Tibial artery (tissue), 4 donors: ENCODE measurements around the gene CNR2.
A peak's percentile ranks its signal among the peaks of the same experiment; 100 is the strongest.

ENCODE experiments used
- DNase-seq, 2 donors: peaks; one replicate each; pipeline ENCODE4 v3.0.0-alpha.2; 2019
- H3K27ac ChIP-seq, 2 donors: fragments of 200-600 bp; sonication (generic) in 1 of 2; 1 replicate in 1 of 2; 2 replicates in 1 of 2; pipeline ENCODE4 v1.5.1; 2018 to 2019; ENCODE audit warnings: mild to moderate bottlenecking in 1 of 2
- H3K27me3 ChIP-seq, 2 donors: fragments of 200-600 bp; sonication (generic) in 1 of 2; one replicate each; pipeline versions ENCODE4 v1.5.1 to v1.6.0; 2016 to 2019
- H3K36me3 ChIP-seq, 3 donors: fragments of 200-600 bp; sonication (generic) in 2 of 3; one replicate each; pipeline ENCODE4 v1.5.1; 2016 to 2019; ENCODE audit warnings: mild to moderate bottlenecking in 2 of 3
- H3K4me1 ChIP-seq, 4 donors: fragments of 200-600 bp; sonication (generic) in 2 of 4; 1 replicate in 3 of 4; 2 replicates in 1 of 4; pipeline ENCODE4 v1.5.1; 2016 to 2019
- H3K4me3 ChIP-seq, 2 donors: fragments of 200-600 bp; sonication (generic) in 1 of 2; 1 replicate in 1 of 2; 2 replicates in 1 of 2; pipeline ENCODE4 v1.5.1; 2018 to 2019; ENCODE audit warnings: mild to moderate bottlenecking in 2 of 2
- H3K9me3 ChIP-seq, 3 donors: fragments of 200-600 bp; sonication (generic) in 1 of 3; one replicate each; pipeline ENCODE4 v1.5.1; 2016 to 2019
- intact Hi-C: fragments of 100-400 bp; cut with DNase I; formaldehyde crosslinking; loops from one replicate; pipeline ENCODE4 v1.15.0; 2023; ENCODE audit warnings: low total_unique reads
- TF ChIP-seq, protein P1 (sequence below), 2 experiments: fragments of 200-600 bp in 1 of 2; fragments of 450-650 bp in 1 of 2; IDR thresholded peaks; one replicate each; pipeline ENCODE4 v1.5.1; 2017 to 2019; ENCODE audit warnings: antibody characterized with exemption in 2 of 2, mild to moderate bottlenecking in 1 of 2, moderate library complexity in 1 of 2

CNR2 gene

DNA sequence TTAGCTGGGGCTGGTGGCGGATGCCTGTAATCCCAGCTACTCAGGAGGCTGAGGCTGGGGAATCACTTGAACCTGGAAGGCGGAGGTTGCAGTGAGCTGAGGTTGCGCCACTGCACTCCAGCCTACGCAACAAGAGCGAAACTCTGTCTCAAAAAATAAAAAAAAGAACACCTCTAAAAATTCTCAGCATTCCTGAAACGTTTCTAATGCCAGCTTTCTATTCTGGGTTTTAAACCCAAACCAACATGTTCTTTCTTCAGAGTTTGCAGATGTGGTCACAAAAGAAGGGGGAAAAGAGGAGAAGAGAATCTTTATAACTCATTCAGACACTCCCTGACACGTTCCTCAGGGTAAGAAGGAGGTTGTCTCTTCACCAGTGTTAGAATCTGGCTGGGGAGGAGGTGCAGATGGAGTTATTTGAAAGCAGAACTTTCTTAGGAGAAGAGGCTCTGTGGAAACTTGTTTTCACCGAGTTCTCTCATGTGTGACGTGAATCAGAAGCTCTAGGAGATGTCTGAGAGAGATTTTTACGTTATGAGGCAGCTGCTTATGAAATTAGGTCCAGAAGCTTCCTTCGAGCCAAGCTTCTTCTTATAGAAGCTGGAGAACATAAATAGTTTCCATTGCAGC is 17.8 kb upstream of the CNR2 start:
- no peaks in the 10 kb centered on the region for H3K27me3 ChIP-seq
- no peaks in the 10 kb centered on the region for H3K9me3 ChIP-seq
- TF ChIP-seq, protein P1, sequence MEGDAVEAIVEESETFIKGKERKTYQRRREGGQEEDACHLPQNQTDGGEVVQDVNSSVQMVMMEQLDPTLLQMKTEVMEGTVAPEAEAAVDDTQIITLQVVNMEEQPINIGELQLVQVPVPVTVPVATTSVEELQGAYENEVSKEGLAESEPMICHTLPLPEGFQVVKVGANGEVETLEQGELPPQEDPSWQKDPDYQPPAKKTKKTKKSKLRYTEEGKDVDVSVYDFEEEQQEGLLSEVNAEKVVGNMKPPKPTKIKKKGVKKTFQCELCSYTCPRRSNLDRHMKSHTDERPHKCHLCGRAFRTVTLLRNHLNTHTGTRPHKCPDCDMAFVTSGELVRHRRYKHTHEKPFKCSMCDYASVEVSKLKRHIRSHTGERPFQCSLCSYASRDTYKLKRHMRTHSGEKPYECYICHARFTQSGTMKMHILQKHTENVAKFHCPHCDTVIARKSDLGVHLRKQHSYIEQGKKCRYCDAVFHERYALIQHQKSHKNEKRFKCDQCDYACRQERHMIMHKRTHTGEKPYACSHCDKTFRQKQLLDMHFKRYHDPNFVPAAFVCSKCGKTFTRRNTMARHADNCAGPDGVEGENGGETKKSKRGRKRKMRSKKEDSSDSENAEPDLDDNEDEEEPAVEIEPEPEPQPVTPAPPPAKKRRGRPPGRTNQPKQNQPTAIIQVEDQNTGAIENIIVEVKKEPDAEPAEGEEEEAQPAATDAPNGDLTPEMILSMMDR (IDR thresholded peaks at IDR 0.05) = no peak
- peak overlapping the region; percentile 67 to 82 for H3K27ac ChIP-seq
- H3K4me1 ChIP-seq = peaks cover 0 to 13% (median 4%) of the 10 kb centered on the region in 4 donors
- no peak for DNase-seq
- no peaks in the 10 kb centered on the region for H3K36me3 ChIP-seq
- H3K4me3 ChIP-seq = peak overlapping the region; percentile 26 to 39
- intact Hi-C loops = no loop called here

DNA sequence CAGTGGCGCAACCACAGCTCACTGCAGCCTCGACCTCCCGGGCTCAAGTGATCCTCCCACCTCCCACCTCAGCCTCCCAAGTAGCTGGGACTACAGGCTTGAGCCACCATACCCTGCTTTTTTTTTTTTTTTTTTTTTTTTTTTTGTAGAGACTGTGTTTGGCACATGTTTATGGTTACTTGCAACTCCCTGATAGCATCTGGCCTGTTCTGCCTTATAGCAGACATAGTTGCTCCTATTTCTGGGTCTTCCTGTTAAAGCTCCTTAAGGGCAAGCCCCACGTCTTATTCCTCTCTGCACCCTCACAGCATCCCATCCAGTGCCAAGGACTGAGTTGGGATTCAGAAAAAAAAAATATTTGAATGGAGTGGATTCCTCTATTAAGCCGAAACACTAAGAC is 17.1 kb upstream of the CNR2 start:
- Histone ChIP-seq H3K4me1 (peaks cover 0 to 13% (median 4%) of the 10 kb centered on the region in 4 donors), H3K9me3 (no peaks in the 10 kb centered on the region), H3K27me3 (no peaks in the 10 kb centered on the region), H3K4me3 (no peak overlapping the region), H3K27ac (peak overlapping the region; percentile 67 to 82), H3K36me3 (no peaks in the 10 kb centered on the region)
- TF ChIP-seq, protein P1 (IDR thresholded peaks at IDR 0.05) = no peak
- no peak for DNase-seq
- intact Hi-C loops = no loop called here

DNA sequence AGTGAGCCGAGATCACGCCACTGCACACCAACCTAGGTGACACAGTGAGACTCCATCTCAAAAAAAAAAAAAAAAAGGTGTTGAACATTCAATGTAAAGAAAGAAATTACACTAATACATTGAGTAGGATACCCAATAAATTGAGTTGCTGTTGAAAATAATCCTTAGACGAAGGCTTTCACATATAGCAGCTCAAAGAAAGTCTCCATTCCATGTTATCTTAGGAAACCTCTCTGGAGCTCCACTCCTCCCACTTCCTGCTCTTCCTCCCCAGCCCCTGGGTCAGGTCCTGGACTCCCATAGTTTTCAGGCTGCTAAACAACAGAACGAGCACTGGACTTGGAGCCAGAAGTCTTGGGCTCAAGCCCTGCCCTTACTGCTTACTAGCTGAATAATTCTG is 15.6 kb upstream of the CNR2 start:
- no peak overlapping the region for H3K27ac ChIP-seq

DNA sequence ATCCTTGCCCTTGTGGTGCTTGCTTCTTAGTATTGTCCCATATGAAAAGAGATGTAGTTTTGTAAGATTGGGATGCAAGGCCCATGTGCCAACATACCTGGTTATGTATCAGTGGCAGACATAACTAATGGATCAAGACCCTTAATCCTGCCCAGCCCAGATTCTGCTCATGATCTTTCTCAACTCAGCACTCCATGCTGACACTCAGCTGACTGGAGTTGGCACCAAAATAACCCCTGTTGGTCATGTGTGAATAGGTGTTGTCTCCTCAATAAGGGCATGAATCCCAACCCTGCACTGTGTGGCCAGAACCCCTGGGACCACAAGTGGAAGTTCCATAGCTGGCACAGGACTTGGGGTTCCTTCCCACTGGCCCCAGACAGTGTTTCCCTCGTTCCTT is 13.9 kb upstream of the CNR2 start:
- TF ChIP-seq, protein P1 (IDR thresholded peaks at IDR 0.05) = no peak
- Histone ChIP-seq H3K27me3 (no peaks in the 10 kb centered on the region), H3K36me3 (no peaks in the 10 kb centered on the region), H3K9me3 (no peaks in the 10 kb centered on the region), H3K27ac (no peak overlapping the region), H3K4me1 (peaks cover 0 to 39% (median 10%) of the 10 kb centered on the region in 4 donors), H3K4me3 (no peak overlapping the region)
- intact Hi-C loops = no loop called here
- DNase-seq = peak in 1 of 2 donors; percentile 37

More for the DNA sequence above, 15.6 kb upstream of the CNR2 start:
- intact Hi-C loops = no loop called here
- Histone ChIP-seq H3K4me1 (peaks cover 0 to 24% (median 10%) of the 10 kb centered on the region in 4 donors), H3K9me3 (no peaks in the 10 kb centered on the region), H3K36me3 (no peaks in the 10 kb centered on the region), H3K27me3 (no peaks in the 10 kb centered on the region), H3K4me3 (no peak overlapping the region)
- no peak for DNase-seq
- TF ChIP-seq, protein P1 (IDR thresholded peaks at IDR 0.05) = no peak

DNA sequence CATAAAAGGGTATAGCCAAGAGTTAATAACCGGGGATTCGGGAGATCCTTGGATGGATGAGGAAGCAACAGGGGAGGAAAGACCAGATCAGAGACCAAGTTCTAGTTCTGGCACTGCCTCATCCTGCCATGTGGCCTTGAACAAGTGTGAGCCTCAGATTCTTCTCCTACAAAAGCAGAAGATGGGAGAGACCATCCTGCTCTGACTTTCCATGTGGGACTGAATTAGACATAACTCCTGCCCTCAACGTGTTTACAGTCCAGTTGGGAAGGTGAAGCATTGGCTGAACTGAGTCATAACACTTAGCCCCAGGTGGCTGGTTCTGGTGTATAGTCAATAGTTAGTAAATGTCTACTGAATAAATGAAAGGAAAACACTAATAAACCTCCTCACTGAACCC is 12.1 kb upstream of the CNR2 start:
- DNase-seq = peak in 1 of 2 donors; percentile 12
- intact Hi-C loops = no loop called here
- peaks cover 0 to 45% (median 13%) of the 10 kb centered on the region in 4 donors for H3K4me1 ChIP-seq

More for the DNA sequence above, 12.1 kb upstream of the CNR2 start:
- TF ChIP-seq, protein P1 (IDR thresholded peaks at IDR 0.05) = no peak
- Histone ChIP-seq H3K36me3 (no peaks in the 10 kb centered on the region), H3K27ac (peak overlapping the region in 1 of 2 donors; percentile 88), H3K9me3 (no peaks in the 10 kb centered on the region), H3K4me3 (no peak overlapping the region), H3K27me3 (no peaks in the 10 kb centered on the region)
